ENCODE measurements around the gene MSI2.

MSI2 gene

GRCh38 chr17:57589151-57590034, 333.1 kb downstream of the MSI2 start:
- no peak for DNase-seq

DNA sequence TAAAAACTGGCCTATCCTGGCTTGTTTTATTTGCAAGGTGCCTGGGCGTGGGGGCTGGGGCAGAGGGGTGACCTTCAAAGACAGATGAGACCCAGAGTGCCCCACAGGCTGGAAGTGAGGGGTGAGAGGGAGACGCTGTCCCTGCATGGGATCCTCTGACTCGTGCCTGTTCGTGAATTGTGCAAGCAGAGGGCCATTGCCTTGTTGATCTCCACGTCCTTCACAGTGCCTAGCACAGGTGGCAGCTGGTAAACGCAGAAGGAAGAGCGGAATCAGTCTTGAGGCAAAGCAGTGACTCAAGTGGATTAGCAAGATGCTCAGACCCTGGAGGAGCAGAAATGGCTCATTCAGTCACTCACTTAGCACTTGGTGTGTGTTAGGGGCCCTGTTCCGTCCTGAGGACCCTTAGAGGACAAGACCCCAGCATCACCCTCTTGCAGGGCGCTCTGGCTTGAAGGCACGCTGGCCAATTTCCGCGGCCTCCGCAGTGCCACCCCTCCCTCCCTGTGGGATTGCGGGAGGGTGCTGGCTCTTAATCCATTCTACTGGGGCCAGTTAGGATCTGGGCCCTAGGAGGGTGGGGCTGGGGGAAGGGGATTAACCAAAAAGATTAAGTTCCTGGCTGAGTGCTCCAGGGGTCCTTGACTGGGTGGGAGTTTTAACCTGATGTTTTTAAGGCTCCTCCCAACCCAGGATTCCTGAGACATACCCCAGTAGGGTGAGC, 337.6 kb downstream of the MSI2 start:
- no peak for DNase-seq

GRCh38 chr17:57594767-57595166, 338.4 kb downstream of the MSI2 start:
- DNase-seq = no peak

GRCh38 chr17:57595426-57595825, 339.1 kb downstream of the MSI2 start:
- no peak for DNase-seq

DNA sequence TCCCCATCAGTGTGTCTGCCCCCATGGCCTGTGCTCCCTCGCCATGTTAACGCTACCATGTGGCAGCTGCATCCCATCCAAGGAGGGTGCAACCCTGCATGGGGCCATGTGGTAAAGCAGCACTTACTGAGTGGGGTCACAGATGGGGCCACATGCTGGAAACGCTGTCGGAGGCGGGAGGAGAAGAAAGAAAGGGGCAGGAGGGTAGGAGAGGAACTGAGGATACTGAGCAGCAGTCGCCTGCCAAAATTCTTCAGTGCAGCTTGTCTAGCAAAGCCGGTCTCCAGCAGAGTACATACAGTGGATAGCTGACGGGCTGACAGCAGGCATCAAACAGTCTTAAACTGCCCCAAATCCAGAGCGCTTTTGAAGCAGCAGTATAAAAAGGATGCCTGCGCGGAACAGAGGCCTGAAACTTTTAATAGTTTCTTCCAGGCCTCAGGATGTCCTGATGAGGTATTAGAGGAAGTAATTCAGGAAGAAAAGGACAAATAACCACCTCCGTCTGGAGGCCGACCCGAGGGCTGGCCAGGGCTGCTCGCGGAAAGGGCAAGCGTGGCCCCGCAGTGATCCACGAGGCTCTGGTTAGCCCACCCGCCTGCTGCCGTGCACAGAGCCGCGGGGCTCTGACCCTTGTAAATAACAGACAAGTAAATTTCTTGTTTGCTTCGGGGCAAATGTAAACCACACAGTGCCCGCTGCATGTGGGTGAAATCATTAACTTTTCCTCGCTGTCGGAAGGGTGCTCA, 339.8 kb downstream of the MSI2 start:
- DNase-seq = no peak

DNA sequence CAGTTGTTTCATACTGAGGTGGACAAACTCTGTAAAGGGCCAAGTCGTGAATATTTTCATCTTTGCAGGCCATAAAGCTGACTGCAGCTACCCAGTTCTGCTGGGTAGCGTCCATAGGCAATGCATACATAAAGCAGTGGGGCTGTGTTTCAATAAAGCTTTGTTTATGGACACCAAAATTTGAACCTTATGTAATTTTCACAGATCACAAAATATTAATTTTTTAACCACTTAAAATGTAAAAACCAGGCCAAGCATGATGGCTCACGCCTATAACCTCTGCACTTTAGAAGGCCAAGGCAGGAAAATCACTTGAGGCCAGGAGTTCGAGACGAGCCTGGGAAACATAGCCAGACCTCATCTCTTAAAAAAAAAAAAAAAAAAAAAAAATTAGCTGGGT, 340.8 kb downstream of the MSI2 start:
- no peak for DNase-seq

DNA sequence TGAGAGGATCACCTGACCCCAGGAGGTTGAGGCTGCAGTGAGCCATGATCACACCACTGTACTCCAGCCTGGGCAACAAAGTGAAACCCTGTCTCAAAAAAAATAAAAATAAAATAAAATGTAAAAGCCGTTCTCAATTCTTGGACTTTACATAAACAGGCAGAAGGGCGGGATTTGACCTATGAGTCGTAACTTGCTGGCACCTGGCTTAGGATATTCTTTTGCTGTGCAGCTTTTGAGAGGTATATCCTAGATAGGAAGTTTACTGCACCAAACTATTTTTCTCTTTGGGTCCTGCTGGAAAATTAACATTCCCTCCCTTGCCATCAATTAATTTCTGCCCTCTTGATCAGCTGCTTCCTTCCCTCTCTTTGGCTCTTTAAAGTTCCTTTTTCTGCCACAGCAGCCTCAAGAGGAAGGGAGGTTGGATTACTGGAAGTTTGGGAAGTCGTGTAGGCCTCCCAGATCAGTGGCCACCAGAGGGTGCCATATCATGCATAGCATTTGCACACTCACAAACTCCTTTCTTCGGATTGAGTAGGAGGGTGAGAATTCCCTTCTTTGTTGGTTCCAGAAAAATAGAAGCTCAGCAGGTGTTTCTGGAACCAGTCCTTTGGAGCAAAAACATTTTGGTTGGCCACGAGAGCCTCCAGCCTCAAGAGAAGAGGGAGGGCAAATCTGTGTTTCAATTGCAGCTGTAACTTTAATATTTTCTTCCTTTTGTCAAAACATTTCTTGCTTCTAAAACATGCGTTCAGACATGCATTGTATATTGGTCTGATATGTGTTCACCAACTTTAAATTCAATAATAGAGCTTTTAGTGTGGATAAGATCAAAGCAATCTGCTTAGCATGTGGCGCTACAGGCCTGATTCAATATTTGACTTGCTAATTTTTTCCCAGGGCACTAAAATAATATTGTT, 341.5 kb downstream of the MSI2 start:
- no peak for DNase-seq

DNA sequence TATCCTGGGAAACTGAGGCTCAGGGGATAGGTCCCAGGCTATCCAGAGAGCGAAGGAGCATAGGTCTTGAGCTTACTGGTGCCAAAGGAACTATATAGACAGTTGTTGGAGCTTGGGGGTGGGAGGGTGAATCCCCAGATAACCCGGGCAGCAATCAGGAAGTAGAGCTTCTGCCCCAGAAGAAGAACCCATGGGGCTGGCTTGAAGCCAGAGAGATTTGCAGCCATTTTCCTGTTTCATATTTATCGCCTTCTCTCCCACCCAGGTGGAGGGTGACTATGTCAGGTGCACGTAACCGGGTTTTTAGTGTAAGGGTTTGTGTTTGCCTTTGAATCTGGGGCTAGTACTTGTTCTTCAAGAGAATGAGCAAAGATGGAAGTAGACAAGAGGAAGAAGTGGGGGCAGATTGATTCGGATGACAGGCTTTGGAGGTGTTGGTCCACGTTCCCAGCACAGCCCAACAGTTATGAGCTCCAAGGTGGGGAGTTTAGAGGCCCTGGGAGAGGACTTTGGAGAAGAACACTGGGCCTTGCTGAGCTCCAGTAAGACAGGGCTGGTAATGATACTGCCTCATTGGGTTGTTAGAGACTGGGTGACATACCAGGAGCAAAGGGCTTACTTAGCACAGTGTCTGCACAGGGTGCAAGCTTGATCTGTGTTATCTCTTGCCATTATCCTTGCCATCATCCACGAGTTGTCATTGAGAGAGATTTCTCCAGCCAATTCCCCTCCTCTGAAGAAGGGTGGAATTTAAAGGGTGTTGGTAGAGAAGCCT, 343.1 kb downstream of the MSI2 start:
- DNase-seq = no peak

DNA sequence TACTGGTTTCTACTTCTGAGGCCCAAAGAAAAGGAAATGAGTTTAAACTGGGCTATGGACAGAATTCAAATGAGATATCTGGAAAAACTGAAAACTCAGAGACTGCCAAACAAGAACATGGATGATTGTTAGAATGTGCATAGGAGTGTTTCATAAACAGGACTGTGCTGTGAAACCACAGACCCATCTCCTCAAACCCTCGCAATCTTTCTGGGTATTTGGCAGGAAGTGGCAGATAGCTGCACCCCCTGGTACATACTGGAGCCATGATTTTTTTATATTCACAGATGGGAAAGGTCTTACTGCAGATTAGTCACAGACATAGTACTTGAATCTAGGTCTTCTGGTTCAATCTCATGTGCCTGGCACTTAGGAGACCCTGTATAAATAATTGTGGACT, 343.8 kb downstream of the MSI2 start:
- DNase-seq = no peak

GRCh38 chr17:57601143-57601735, 344.9 kb downstream of the MSI2 start:
- no peak for DNase-seq

- no peak for DNase-seq
Measured at GRCh38 chr17:57602896-57603295, 346.6 kb downstream of the MSI2 start.

DNA sequence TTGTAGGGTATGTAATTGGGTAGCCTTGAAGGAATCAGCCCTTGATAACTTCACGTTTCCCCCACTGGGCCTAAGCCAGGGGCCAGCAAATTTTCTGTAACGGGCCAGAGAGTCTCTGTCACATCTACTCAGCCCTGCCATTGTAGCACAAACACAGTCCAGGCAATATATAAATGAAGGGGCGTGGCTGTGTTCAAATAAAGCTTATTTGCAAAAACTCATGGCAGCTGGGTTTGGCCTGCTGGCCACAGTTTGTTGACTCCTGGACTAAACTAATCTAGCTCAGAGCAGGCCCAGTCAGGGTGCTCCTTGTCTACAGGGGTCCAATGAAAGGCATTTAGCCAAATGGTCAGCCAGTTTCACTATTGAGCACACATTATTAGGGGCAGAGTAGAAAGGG, 347.2 kb downstream of the MSI2 start:
- no peak for DNase-seq

DNA sequence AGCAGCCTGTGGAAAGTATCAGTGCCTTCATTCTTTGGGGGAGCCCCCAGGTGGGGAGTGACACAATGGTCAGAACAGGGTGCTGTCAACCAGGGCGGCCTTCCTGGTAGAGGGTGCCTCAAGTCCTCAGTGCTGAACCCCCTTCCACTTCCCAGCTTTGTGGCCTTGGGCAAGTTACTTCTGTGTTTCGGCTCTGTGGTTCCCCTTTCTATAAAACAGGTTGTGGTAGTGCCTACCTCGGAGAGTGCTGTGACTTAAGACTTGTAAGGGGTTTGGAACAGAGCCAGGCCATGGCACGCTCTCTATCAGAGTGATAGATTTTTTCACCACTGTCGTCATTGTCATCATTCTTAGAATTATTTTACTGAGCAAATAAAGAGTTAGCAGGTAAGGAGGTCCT, 347.7 kb downstream of the MSI2 start:
- DNase-seq = peak; percentile 76

DNA sequence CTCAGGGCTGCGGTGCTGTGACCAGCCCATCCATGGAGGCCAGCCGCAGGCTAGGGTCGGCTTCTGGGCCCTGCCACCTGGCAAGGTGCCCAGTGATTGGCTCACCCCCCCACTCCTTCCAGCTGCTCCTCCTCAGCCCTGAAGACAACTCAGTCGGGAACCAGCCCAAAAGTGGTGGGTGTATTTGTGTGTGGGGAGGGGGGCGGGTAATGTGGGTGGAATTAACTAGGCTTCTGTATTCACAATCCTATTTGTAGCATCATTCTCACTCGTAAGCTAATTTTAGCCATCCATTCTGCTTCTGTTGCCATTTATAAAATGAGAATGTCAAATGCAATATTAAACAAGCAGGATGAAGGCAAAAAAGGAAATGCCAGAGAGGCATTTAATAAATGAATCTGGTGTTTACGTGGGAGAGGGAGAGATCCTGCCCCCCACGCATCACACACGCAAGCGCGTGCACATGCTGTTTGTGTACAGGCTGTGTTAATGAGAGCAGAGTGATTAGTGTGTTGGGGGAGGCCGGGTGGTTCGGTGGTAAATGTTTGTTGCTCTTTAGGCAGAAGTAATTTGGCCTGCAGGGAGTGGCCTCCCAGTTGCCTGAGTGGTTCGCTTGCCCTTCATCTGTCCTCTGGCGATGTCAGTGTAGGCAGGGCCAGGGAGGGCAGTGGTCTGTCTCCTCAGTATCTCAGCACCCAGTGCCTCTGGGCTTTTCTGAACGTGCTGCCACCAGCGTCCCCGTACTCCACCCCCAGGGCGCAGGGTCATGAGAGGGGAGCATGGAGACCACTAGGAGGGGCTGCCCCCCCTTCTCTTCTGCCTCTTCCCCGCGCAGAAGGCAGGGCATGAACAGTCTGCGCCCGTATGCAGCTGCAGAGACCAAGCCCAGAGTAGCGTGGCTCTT, 348.7 kb downstream of the MSI2 start:
- peak; percentile 63 for DNase-seq

GRCh38 chr17:57605675-57606105, 349.4 kb downstream of the MSI2 start:
- no peak for DNase-seq

DNA sequence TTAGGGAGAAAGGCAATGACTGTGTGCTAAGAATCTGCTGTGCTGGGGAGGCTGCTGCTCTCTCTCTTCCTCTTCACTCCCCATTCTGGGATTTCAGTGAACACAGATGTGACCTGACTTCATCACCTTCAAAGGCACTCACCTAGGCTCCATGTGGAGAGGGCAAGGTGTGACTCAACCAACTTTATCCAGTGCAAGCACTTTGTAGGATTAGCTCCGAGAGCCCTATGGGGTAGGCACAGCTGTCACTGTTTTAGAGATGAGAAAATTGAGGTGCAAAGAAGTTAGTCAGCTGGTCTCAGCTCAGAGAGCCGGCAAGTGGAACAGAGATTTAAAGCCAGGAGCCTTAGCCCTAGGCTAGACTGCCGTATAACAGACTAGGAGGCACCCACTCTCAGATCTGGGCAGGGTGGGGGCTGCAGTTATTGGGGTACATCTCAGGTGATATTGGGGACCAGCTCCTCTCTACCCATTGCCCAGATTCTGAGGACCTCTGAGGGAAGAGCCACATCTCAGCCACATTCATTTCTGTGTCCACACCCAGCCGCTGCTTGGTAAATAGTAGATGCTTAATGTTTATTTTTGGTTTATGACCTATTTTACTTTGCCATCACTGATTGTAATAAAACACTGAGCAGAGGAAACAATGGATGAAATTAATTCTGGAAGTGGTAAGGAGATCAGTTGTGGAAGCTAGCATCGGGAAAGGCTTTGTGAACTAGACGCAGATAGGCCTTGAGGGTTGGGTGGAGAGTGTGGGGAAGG, 350.0 kb downstream of the MSI2 start:
- DNase-seq = no peak

DNA sequence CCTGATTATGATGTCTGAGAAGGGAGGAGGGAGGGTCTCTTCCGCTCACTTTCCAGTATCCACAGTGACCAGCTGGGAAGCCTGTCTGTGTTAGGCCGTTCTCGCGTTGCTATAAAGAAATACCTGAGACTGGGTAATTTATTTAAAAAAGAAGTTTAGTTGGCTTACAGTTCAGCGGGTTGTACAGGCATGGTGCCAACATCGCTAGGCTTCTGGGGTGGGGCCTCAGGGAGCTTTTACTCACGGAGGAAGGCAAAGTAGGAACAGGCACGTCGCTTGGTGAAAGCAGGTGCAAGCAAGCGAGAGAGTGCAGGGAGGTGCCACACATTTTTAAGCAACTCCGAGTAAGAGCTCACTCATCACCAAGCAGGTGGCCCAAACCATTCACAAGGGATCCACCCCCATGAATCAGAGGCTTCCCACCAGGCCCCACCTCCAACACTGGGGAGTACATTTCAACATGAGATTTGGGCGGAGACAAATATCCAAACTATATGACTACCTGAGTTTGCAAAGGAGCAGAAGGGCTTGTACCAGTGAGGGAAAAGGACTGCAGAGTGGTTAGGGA, 351.3 kb downstream of the MSI2 start:
- DNase-seq = no peak

- DNase-seq = no peak
Measured at GRCh38 chr17:57608369-57609124, 352.2 kb downstream of the MSI2 start.
